Smooth muscle cell of trachea (primary cell): ENCODE measurements around the gene QPRT. TPM values are rescaled to one million over a fixed set of nuclear protein-coding genes. Genes with fewer than 3 reads are reported as not detected.

Experiments
- total RNA-seq: library from RNA; depleted of rRNA; stranded (reverse); fragments of >200 nt; gene quantifications from 2 replicates; pipeline ENCODE4 v1.2.1, GENCODE V29; 2014

Gene QPRT
- total RNA-seq = 29.5 and 57.1 TPM in 2 replicates

DNA sequence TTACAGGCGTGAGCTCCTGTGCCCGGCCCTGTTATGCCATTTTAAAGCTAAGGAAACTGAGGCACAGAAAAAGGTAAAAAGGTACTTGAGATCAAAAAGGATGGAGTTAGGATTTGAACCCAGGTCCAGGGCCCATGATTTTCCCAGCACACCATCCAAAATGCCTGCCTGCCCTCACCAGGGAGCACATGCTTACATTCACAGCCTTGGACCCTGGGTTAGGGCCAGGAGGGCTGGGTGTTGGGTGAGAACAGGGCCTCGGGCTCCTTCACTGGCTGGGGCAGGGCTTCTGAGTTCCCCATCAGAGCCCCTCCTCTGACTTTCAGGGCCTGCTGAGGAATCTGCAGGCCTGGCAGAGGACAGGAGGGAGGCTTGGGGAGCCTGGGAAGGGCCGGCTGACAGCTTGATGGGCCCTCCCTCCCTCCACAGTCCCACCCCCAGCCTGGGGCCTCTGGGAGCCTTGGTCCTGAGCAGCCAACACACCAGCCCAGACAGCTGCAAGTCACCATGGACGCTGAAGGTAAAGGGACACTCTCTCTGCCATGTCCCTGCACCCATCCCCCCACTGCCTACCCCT lies at the start of gene QPRT:
TSS of gene QPRT (plus strand) at position 490 of the 577 bp plus-strand sequence. CDS start at position 508, 18 bp downstream.

DNA sequence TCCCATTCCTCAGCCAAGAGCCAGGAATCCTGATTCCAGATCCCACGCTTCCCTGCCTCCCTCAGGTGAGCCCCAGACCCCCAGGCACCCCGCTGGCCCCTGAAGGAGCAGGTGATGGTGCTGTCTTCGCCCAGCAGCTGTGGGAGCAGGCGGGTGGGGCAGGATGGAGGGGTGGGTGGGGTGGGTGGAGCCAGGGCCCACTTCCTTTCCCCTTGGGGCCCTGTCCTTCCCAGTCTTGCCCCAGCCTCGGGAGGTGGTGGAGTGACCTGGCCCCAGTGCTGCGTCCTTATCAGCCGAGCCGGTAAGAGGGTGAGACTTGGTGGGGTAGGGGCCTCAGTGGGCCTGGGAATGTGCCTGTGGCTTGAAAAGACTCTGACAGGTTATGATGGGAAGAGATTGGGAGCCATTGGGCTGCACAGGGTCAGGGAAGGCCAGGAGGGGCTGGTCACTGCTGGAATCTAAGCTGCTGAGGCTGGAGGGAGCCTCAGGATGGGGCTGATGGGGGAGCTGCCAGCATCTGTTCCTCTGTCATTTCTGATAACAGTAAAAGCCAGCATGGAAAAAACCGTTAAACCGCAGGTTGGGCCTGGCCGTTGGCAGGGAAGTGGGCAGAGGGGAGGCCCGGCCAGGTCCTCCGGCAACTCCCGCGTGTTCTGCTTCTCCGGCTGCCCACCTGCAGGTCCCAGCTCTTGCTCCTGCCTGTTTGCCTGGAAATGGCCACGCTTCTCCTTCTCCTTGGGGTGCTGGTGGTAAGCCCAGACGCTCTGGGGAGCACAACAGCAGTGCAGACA lies 15.8 kb upstream of the QPRT start, which contains the start of gene SPN:
TSS of gene SPN (plus strand) at position 232 of the 791 bp plus-strand sequence. CDS start at position 714, 482 bp downstream.

DNA sequence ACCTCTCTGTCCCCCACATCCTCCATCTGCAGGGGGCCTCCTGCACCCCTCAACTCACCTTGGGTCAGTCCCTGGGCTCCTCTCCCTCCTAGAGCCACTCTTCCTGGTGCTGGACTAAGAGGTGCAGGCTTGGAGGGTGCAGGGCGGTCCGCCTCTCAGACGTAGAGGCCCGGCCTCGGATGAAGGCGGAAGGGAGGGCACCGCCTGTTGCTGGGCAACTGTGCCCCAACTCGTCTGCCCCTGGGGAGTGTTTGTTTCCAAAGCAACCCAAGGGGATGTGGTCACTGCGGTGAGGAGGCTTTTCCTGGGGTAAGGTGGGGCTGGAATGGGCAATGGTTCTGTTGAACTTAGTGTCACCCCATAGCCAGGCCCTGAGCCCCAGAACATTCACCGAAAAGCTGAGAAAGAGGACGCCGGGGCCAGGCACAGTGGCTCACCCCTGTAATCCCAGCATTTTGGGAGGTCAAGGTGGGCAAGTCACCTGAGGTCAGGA lies 66.9 kb downstream of the QPRT start, which contains the start of gene C16orf54:
TSS of gene C16orf54 (minus strand) at position 138 of the 493 bp plus-strand sequence. CDS start 1,039 bp downstream, outside the sequence.

Other genes with a start within 250 kb of the QPRT start
- 13.9 and 25.5 TPM in 2 replicates for gene BOLA2, start 224.8 kb upstream of the QPRT start, total RNA-seq
- 16.7 and 28.7 TPM in 2 replicates for gene SLX1B, start 224.6 kb upstream of the QPRT start, total RNA-seq
- gene SULT1A4, start 219.3 kb upstream of the QPRT start, total RNA-seq = 3.0 and 4.9 TPM in 2 replicates
- gene NPIPB12, start 172.8 kb upstream of the QPRT start, total RNA-seq = 15.2 and 51.6 TPM in 2 replicates
- gene SPN, start 15.9 kb upstream of the QPRT start, total RNA-seq = not detected in 2 replicates
- gene C16orf54, start 66.8 kb downstream of the QPRT start, total RNA-seq = not detected in 2 replicates
- not detected in 2 replicates for gene ZG16, start 99.1 kb downstream of the QPRT start, total RNA-seq
- 7.3 and 78.8 TPM in 2 replicates for gene KIF22, start 111.6 kb downstream of the QPRT start, total RNA-seq
- gene MAZ, start 127.3 kb downstream of the QPRT start, total RNA-seq = 116 and 157 TPM in 2 replicates
- gene PRRT2, start 133.0 kb downstream of the QPRT start, total RNA-seq = 3.6 and 6.0 TPM in 2 replicates
- 19.4 and 30.4 TPM in 2 replicates for gene PAGR1, start 137.0 kb downstream of the QPRT start, total RNA-seq
- 684 and 723 TPM in 2 replicates for gene MVP, start 141.3 kb downstream of the QPRT start, total RNA-seq
- gene CDIPT, start 184.0 kb downstream of the QPRT start, total RNA-seq = 69.4 and 169 TPM in 2 replicates
- 4.1 and 21.5 TPM in 2 replicates for gene SEZ6L2, start 220.4 kb downstream of the QPRT start, total RNA-seq
- 6.5 and 7.7 TPM in 2 replicates for gene ASPHD1, start 221.3 kb downstream of the QPRT start, total RNA-seq
- gene KCTD13, start 247.0 kb downstream of the QPRT start, total RNA-seq = 9.9 and 12.5 TPM in 2 replicates